ENCODE results near the gene FAAH.

GRCh38 chr1:46345281-46345680, 48.8 kb upstream of the FAAH start:
- no peak for TF ChIP-seq GATA3 (IDR thresholded peaks at IDR 0.05; ENCODE audit: low read depth, low read length)
- TF ChIP-seq GATA2 (IDR thresholded peaks at IDR 0.05; ENCODE audit: low read depth, low read length) = no peak

Data from SH-SY5Y (cell line).